HepG2 (cell line): ENCODE measurements around the gene SAMD4A. TPM values are rescaled to one million over a fixed set of nuclear protein-coding genes. Genes with fewer than 3 reads are reported as not detected.

Source experiments
- ATAC-seq: fragments of 200-7000 bp; cut with Tn5 transposase; 3 replicates; pipeline ENCODE4 v1.9.1; 2020; ENCODE audit warnings: mild to moderate bottlenecking, moderate library complexity
- BruUV-seq: library from RNA; stranded (reverse); fragments of 400-500 nt; replicated peaks from 2 replicates; lab custom pipeline; 2021; lab: Mats Ljungman, UMichigan
- CTCF ChIA-PET: fragments of 300-600 bp; formaldehyde crosslinking; extraction: SDS; loops from one replicate; lab custom pipeline; 2021; ENCODE audit warnings: low total read pairs, inconsistent platforms, low intra/inter-chr PET ratio; lab: Yijun Ruan, JAX
- POLR2A ChIA-PET: fragments of 350-600 bp; sonication (Branson Sonifier 250); formaldehyde crosslinking; loops from one replicate; lab custom pipeline; 2020; ENCODE audit warnings: antibody characterized with exemption, inconsistent platforms; lab: Yijun Ruan, JAX
- DNase-seq: peaks from one replicate; pipeline ENCODE4 v3.0.0-alpha.2; 2015; ENCODE audit warnings: low spot score
- FAIRE-seq: peaks from 3 replicates; lab custom pipeline; 2011; peaks lifted over from hg19 to GRCh38; lab: Jason Lieb, UNC
- H2AFZ ChIP-seq: one replicate; pipeline ENCODE4 v1.6.1; 2011; ENCODE audit warnings: low read length, inconsistent platforms
- H3K27ac ChIP-seq: fragments of 300-600 bp; 3 replicates; pipeline ENCODE4 v1.8.0; 2011; ENCODE audit warnings: mixed run types, mild to moderate bottlenecking, mixed read lengths, low read length, inconsistent platforms; ENCODE audit not compliant: insufficient read depth; ENCODE audit errors: extremely low read length
- H3K27me3 ChIP-seq, 2 experiments: fragments of 200-600 bp in 1 of 2; 2 replicates in 1 of 2; 3 replicates in 1 of 2; pipeline versions ENCODE4 v1.6.0 to v1.8.0; 2011; ENCODE audit warnings: low read length in 2 of 2, mild to moderate bottlenecking in 2 of 2, moderate library complexity in 2 of 2, inconsistent platforms in 1 of 2; ENCODE audit not compliant: insufficient read depth in 2 of 2, control insufficient read depth in 1 of 2
- H3K36me3 ChIP-seq, 2 experiments: fragments of 200-600 bp in 1 of 2; replicated peaks in 1 of 2; 2 replicates in 1 of 2; 3 replicates in 1 of 2; pipeline versions ENCODE4 v1.5.1 to v1.8.0; 2011; ENCODE audit warnings: low read length in 2 of 2, inconsistent platforms in 1 of 2; ENCODE audit not compliant: insufficient read depth in 2 of 2, control insufficient read depth in 1 of 2
- H3K4me1 ChIP-seq: 2 replicates; pipeline ENCODE4 v1.5.1; 2012; ENCODE audit warnings: low read length, inconsistent platforms; ENCODE audit not compliant: insufficient read depth
- H3K4me2 ChIP-seq: 2 replicates; pipeline ENCODE4 v1.6.0; 2011; ENCODE audit warnings: low read depth, low read length, inconsistent platforms
- H3K4me3 ChIP-seq, 3 experiments: fragments of 200-600 bp in 1 of 3; sonication (generic), shearing (Covaris generic) in 1 of 3; replicated peaks in 1 of 3; 2 replicates each; pipeline ENCODE4 v1.5.1; 2011 to 2016; ENCODE audit warnings: low read length in 3 of 3, inconsistent platforms in 2 of 3, low read depth in 2 of 3, mild to moderate bottlenecking in 2 of 3, control low read depth in 1 of 3, mixed read lengths in 1 of 3; ENCODE audit not compliant: insufficient read depth in 1 of 3
- H3K79me2 ChIP-seq: one replicate; pipeline ENCODE4 v1.6.1; 2011; ENCODE audit warnings: low read length, inconsistent platforms; ENCODE audit not compliant: insufficient read depth
- H3K9ac ChIP-seq: 2 replicates; pipeline ENCODE4 v1.6.0; 2011; ENCODE audit warnings: mild to moderate bottlenecking, low read depth, low read length, inconsistent platforms; ENCODE audit not compliant: insufficient read depth
- H3K9me3 ChIP-seq: 2 replicates; pipeline ENCODE4 v1.5.1; 2012; ENCODE audit warnings: mild to moderate bottlenecking, low read length
- H4K20me1 ChIP-seq: 2 replicates; pipeline ENCODE4 v1.6.0; 2011; ENCODE audit warnings: inconsistent platforms, mild to moderate bottlenecking, low read length, moderate library complexity; ENCODE audit not compliant: insufficient read depth
- CENPX ChIP-seq: sonication (generic); formaldehyde crosslinking; IDR thresholded peaks from 2 replicates; pipeline ENCODE4 v1.9.0; 2021; ENCODE audit warnings: mild to moderate bottlenecking, missing genetic modification reagents, moderate library complexity
- FOXO4 ChIP-seq: sonication (generic); formaldehyde crosslinking; conservative IDR thresholded peaks from 2 replicates; pipeline ENCODE4 v1.8.1; 2023; ENCODE audit warnings: missing genetic modification reagents
- NCOA5 ChIP-seq: sonication (generic); formaldehyde crosslinking; IDR thresholded peaks from 2 replicates; pipeline ENCODE4 v1.4.0; 2020; ENCODE audit warnings: missing genetic modification reagents
- SNAPC2 ChIP-seq: sonication (generic); formaldehyde crosslinking; IDR thresholded peaks from 2 replicates; pipeline ENCODE4 v1.8.1; 2022; ENCODE audit warnings: mild to moderate bottlenecking, missing genetic modification reagents
- ZFYVE20 ChIP-seq: sonication (generic); formaldehyde crosslinking; IDR thresholded peaks from 2 replicates; pipeline ENCODE4 v1.8.0; 2023; ENCODE audit warnings: low read depth, mild to moderate bottlenecking, moderate library complexity, missing genetic modification reagents, borderline replicate concordance
- ZNF281 ChIP-seq: sonication (generic); formaldehyde crosslinking; IDR thresholded peaks from 2 replicates; pipeline ENCODE4 v1.4.0; 2020; ENCODE audit warnings: missing genetic modification reagents, borderline replicate concordance
- WGBS: methylation state at CpG from one replicate; pipeline ENCODE4 v1.1.6; 2017; ENCODE audit warnings: low lambda C conversion rate; 5-methylcytosine and 5-hydroxymethylcytosine counted together
- in situ Hi-C: cut with HindIII; loops from 2 replicates; pipeline ENCODE4 v1.10.0; 2017; ENCODE audit warnings: low pct_unique_long_range_greater_than_20kb; ENCODE audit not compliant: extremely low pct_ligation_motif_present
- intact Hi-C: fragments of 100-400 bp; cut with micrococcal nuclease; formaldehyde crosslinking; loops from one replicate; pipeline ENCODE4 v1.10.0; 2022; ENCODE audit not compliant: unreplicated experiment
- polyA plus RNA-seq, 8 experiments: library from polyadenylated mRNA; depleted of rRNA in 3 of 8; stranded (reverse) in 7 of 8; unstranded in 1 of 8; fragments of >200 nt; fragmentation: Illumina TruSeq in 4 of 8; extraction: Trizol in 4 of 8; gene quantifications; 2 replicates each; pipeline versions ENCODE4 v1.2.1 to v1.2.3, GENCODE V29; 2011 to 2016; ENCODE audit warnings: low read depth in 4 of 8, missing spikeins in 1 of 8, mixed read lengths in 1 of 8; ENCODE audit not compliant: insufficient read depth in 1 of 8
- total RNA-seq, 5 experiments: library from RNA; depleted of rRNA; stranded (reverse); fragments of >200 nt; fragmentation: Illumina TruSeq; extraction: Trizol; gene quantifications; 2 replicates each; pipeline ENCODE4 v1.2.3, GENCODE V29; 2016; ENCODE audit warnings: low read depth in 1 of 5

The SAMD4A gene
- total and polyA plus RNA-seq, 2 of the 13 experiments (the other 11 are each of a cell fraction or from before 2014, with no cell fraction given) = 11.8 to 13.0 TPM

GRCh38 chr14:54778618-54779345 is 211.9 kb downstream of the SAMD4A start:
- BruUV-seq = no TSS peak
- in situ Hi-C loops (no loop called here), intact Hi-C loops (no loop called here)
- ATAC-seq = no peak
- H3K27me3 ChIP-seq = no peaks in the 10 kb centered on the region
- H4K20me1 ChIP-seq = no peaks in the 10 kb centered on the region
- POLR2A ChIA-PET = no interaction called here
- no peaks in the 10 kb centered on the region for H3K9me3 ChIP-seq
- FAIRE-seq = no peak
- no peak overlapping the region for H3K9ac ChIP-seq
- CTCF ChIA-PET = no interaction called here
- H2AFZ ChIP-seq = no peak overlapping the region
- TF ChIP-seq CENPX (CRISPR knock-in tag) (no peak), NCOA5 (no peak), FOXO4 (CRISPR knock-in tag) (no peak), ZNF281 (no peak), ZFYVE20 (no peak), SNAPC2 (CRISPR knock-in tag) (no peak)
- TF ChIP-seq, all 625 proteins: peak for 0
- whole genome bisulfite sequencing = 95% methylated on average over 9 of the region's 9 CpGs
- DNase-seq = no peak
- no peak overlapping the region for H3K4me2 ChIP-seq
- H3K27ac ChIP-seq = no peak overlapping the region
- no peaks in the 10 kb centered on the region for H3K79me2 ChIP-seq
- H3K4me1 ChIP-seq = peaks cover 5% of the 10 kb centered on the region; the same call in 1 of the 2 replicates
- peaks cover 51 to 94% of the 10 kb centered on the region in 2 experiments for H3K36me3 ChIP-seq
- H3K4me3 ChIP-seq = no peak overlapping the region
